NB4 (cell line): ENCODE results near the gene DUSP5.
"Not testable (repeated sequence)": the region's sequence is repeated elsewhere in the genome, so short reads cannot be mapped to it uniquely, and the experiment has no call there.

Source experiments
- MYC ChIP-seq: IDR thresholded peaks from 2 replicates; pipeline ENCODE4 v1.6.1; 2011; ENCODE audit warnings: low read depth, low read length
- POLR2A ChIP-seq: IDR thresholded peaks from 2 replicates; pipeline ENCODE4 v1.6.1; 2011; ENCODE audit warnings: mild to moderate bottlenecking; ENCODE audit not compliant: insufficient read length; ENCODE audit errors: extremely low read depth
- TF ChIP-seq, protein P1 (sequence below): IDR thresholded peaks from one replicate; pipeline ENCODE4 v1.5.1; 2012; ENCODE audit warnings: low read depth, low read length
- TF ChIP-seq, protein P2 (sequence below): IDR thresholded peaks from 2 replicates; pipeline ENCODE4 v1.6.1; 2011; ENCODE audit warnings: low read depth, low read length

DNA sequence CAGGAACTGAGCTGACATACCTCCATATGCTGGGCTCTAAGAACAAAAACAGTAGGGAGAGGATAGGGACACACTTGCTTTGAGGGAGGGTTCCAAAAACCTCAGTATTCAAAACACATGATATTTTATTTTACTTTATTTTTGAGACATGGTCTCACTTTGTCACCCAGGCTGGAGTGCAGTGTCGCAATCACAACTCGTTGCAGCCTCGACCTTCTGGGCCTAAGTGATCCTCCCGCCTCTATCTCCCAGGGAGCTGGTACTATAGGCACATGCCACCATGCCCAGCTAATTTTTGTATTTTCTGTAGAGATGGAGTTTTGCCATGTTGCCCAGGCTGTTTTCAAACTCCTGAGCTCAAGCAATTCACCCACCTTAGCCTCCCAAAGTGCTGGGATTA is 34.9 kb downstream of the DUSP5 start:
- TF ChIP-seq, protein P1, sequence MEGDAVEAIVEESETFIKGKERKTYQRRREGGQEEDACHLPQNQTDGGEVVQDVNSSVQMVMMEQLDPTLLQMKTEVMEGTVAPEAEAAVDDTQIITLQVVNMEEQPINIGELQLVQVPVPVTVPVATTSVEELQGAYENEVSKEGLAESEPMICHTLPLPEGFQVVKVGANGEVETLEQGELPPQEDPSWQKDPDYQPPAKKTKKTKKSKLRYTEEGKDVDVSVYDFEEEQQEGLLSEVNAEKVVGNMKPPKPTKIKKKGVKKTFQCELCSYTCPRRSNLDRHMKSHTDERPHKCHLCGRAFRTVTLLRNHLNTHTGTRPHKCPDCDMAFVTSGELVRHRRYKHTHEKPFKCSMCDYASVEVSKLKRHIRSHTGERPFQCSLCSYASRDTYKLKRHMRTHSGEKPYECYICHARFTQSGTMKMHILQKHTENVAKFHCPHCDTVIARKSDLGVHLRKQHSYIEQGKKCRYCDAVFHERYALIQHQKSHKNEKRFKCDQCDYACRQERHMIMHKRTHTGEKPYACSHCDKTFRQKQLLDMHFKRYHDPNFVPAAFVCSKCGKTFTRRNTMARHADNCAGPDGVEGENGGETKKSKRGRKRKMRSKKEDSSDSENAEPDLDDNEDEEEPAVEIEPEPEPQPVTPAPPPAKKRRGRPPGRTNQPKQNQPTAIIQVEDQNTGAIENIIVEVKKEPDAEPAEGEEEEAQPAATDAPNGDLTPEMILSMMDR = not testable (repeated sequence)
- TF ChIP-seq POLR2A, MYC: not testable (repeated sequence)
- TF ChIP-seq, protein P2, sequence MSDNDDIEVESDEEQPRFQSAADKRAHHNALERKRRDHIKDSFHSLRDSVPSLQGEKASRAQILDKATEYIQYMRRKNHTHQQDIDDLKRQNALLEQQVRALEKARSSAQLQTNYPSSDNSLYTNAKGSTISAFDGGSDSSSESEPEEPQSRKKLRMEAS = not testable (repeated sequence)
